HepG2 (cell line): ENCODE data around the gene KANK4. TPM values are rescaled to one million over a fixed set of nuclear protein-coding genes. Genes with fewer than 3 reads are reported as not detected.

ENCODE experiments used
- ATAC-seq: fragments of 200-7000 bp; cut with Tn5 transposase; 3 replicates; pipeline ENCODE4 v1.9.1; 2020; ENCODE audit warnings: mild to moderate bottlenecking, moderate library complexity
- BruUV-seq: library from RNA; stranded (reverse); fragments of 400-500 nt; replicated peaks from 2 replicates; lab custom pipeline; 2021; lab: Mats Ljungman, UMichigan
- CTCF ChIA-PET: fragments of 300-600 bp; formaldehyde crosslinking; extraction: SDS; loops from one replicate; lab custom pipeline; 2021; ENCODE audit warnings: low total read pairs, inconsistent platforms, low intra/inter-chr PET ratio; lab: Yijun Ruan, JAX
- POLR2A ChIA-PET: fragments of 350-600 bp; sonication (Branson Sonifier 250); formaldehyde crosslinking; loops from one replicate; lab custom pipeline; 2020; ENCODE audit warnings: antibody characterized with exemption, inconsistent platforms; lab: Yijun Ruan, JAX
- DNase-seq: peaks from one replicate; pipeline ENCODE4 v3.0.0-alpha.2; 2015; ENCODE audit warnings: low spot score
- FAIRE-seq: peaks from 3 replicates; lab custom pipeline; 2011; peaks lifted over from hg19 to GRCh38; lab: Jason Lieb, UNC
- H2AFZ ChIP-seq: one replicate; pipeline ENCODE4 v1.6.1; 2011; ENCODE audit warnings: low read length, inconsistent platforms
- H3K27ac ChIP-seq: fragments of 300-600 bp; 3 replicates; pipeline ENCODE4 v1.8.0; 2011; ENCODE audit warnings: mixed run types, mild to moderate bottlenecking, mixed read lengths, low read length, inconsistent platforms; ENCODE audit not compliant: insufficient read depth; ENCODE audit errors: extremely low read length
- H3K27me3 ChIP-seq, 2 experiments: fragments of 200-600 bp in 1 of 2; 2 replicates in 1 of 2; 3 replicates in 1 of 2; pipeline versions ENCODE4 v1.6.0 to v1.8.0; 2011; ENCODE audit warnings: low read length in 2 of 2, mild to moderate bottlenecking in 2 of 2, moderate library complexity in 2 of 2, inconsistent platforms in 1 of 2; ENCODE audit not compliant: insufficient read depth in 2 of 2, control insufficient read depth in 1 of 2
- H3K36me3 ChIP-seq, 2 experiments: fragments of 200-600 bp in 1 of 2; replicated peaks in 1 of 2; 2 replicates in 1 of 2; 3 replicates in 1 of 2; pipeline versions ENCODE4 v1.5.1 to v1.8.0; 2011; ENCODE audit warnings: low read length in 2 of 2, inconsistent platforms in 1 of 2; ENCODE audit not compliant: insufficient read depth in 2 of 2, control insufficient read depth in 1 of 2
- H3K4me1 ChIP-seq: 2 replicates; pipeline ENCODE4 v1.5.1; 2012; ENCODE audit warnings: low read length, inconsistent platforms; ENCODE audit not compliant: insufficient read depth
- H3K4me2 ChIP-seq: 2 replicates; pipeline ENCODE4 v1.6.0; 2011; ENCODE audit warnings: low read depth, low read length, inconsistent platforms
- H3K4me3 ChIP-seq, 3 experiments: fragments of 200-600 bp in 1 of 3; sonication (generic), shearing (Covaris generic) in 1 of 3; replicated peaks in 1 of 3; 2 replicates each; pipeline ENCODE4 v1.5.1; 2011 to 2016; ENCODE audit warnings: low read length in 3 of 3, inconsistent platforms in 2 of 3, low read depth in 2 of 3, mild to moderate bottlenecking in 2 of 3, control low read depth in 1 of 3, mixed read lengths in 1 of 3; ENCODE audit not compliant: insufficient read depth in 1 of 3
- H3K79me2 ChIP-seq: one replicate; pipeline ENCODE4 v1.6.1; 2011; ENCODE audit warnings: low read length, inconsistent platforms; ENCODE audit not compliant: insufficient read depth
- H3K9ac ChIP-seq: 2 replicates; pipeline ENCODE4 v1.6.0; 2011; ENCODE audit warnings: mild to moderate bottlenecking, low read depth, low read length, inconsistent platforms; ENCODE audit not compliant: insufficient read depth
- H3K9me3 ChIP-seq: 2 replicates; pipeline ENCODE4 v1.5.1; 2012; ENCODE audit warnings: mild to moderate bottlenecking, low read length
- H4K20me1 ChIP-seq: 2 replicates; pipeline ENCODE4 v1.6.0; 2011; ENCODE audit warnings: inconsistent platforms, mild to moderate bottlenecking, low read length, moderate library complexity; ENCODE audit not compliant: insufficient read depth
- AGO1 ChIP-seq: fragments of 200-400 bp; formaldehyde crosslinking; IDR thresholded peaks from 2 replicates; pipeline ENCODE4 v1.6.1; 2017; ENCODE audit warnings: mild to moderate bottlenecking, low read depth, low read length, moderate library complexity; ENCODE audit not compliant: poor library complexity, severe bottlenecking
- BORCS8-MEF2B ChIP-seq: sonication (generic); formaldehyde crosslinking; IDR thresholded peaks from 2 replicates; pipeline ENCODE4 v1.8.0; 2022; ENCODE audit warnings: mild to moderate bottlenecking, missing genetic modification reagents
- MZF1 ChIP-seq: sonication (generic); formaldehyde crosslinking; IDR thresholded peaks from 2 replicates; pipeline ENCODE4 v1.8.1; 2023; ENCODE audit warnings: mild to moderate bottlenecking, missing genetic modification reagents, borderline replicate concordance
- RARG ChIP-seq: sonication (generic); formaldehyde crosslinking; IDR thresholded peaks from 2 replicates; pipeline ENCODE4 v1.4.0; 2020; ENCODE audit warnings: low read depth, mild to moderate bottlenecking, missing genetic modification reagents
- SRY ChIP-seq: sonication (generic); formaldehyde crosslinking; IDR thresholded peaks from 2 replicates; pipeline ENCODE4 v1.8.0; 2022; ENCODE audit warnings: mild to moderate bottlenecking, missing genetic modification reagents
- TBP ChIP-seq: sonication (generic); formaldehyde crosslinking; IDR thresholded peaks from 2 replicates; pipeline ENCODE4 v1.5.0; 2020; ENCODE audit warnings: missing genetic modification reagents
- TOE1 ChIP-seq: sonication (generic); formaldehyde crosslinking; IDR thresholded peaks from 2 replicates; pipeline ENCODE4 v1.4.0; 2020; ENCODE audit warnings: mild to moderate bottlenecking, missing genetic modification reagents
- ZFY ChIP-seq: sonication (generic); formaldehyde crosslinking; IDR thresholded peaks from 2 replicates; pipeline ENCODE4 v1.4.0; 2020; ENCODE audit warnings: missing genetic modification reagents
- ZNF510 ChIP-seq: sonication (generic); formaldehyde crosslinking; IDR thresholded peaks from 2 replicates; pipeline ENCODE4 v1.4.0; 2020; ENCODE audit warnings: low read depth, mild to moderate bottlenecking, missing genetic modification reagents
- ZNF598 ChIP-seq: sonication (generic); formaldehyde crosslinking; IDR thresholded peaks from 2 replicates; pipeline ENCODE4 v1.5.1; 2020; ENCODE audit warnings: mild to moderate bottlenecking, missing genetic modification reagents, borderline replicate concordance
- ZSCAN22 ChIP-seq: sonication (generic); formaldehyde crosslinking; IDR thresholded peaks from 2 replicates; pipeline ENCODE4 v1.4.0; 2020; ENCODE audit warnings: mild to moderate bottlenecking, missing genetic modification reagents
- WGBS: methylation state at CpG from one replicate; pipeline ENCODE4 v1.1.6; 2017; ENCODE audit warnings: low lambda C conversion rate; 5-methylcytosine and 5-hydroxymethylcytosine counted together
- in situ Hi-C: cut with HindIII; loops from 2 replicates; pipeline ENCODE4 v1.10.0; 2017; ENCODE audit warnings: low pct_unique_long_range_greater_than_20kb; ENCODE audit not compliant: extremely low pct_ligation_motif_present
- intact Hi-C: fragments of 100-400 bp; cut with micrococcal nuclease; formaldehyde crosslinking; loops from one replicate; pipeline ENCODE4 v1.10.0; 2022; ENCODE audit not compliant: unreplicated experiment
- polyA plus RNA-seq, 8 experiments: library from polyadenylated mRNA; depleted of rRNA in 3 of 8; stranded (reverse) in 7 of 8; unstranded in 1 of 8; fragments of >200 nt; fragmentation: Illumina TruSeq in 4 of 8; extraction: Trizol in 4 of 8; gene quantifications; 2 replicates each; pipeline versions ENCODE4 v1.2.1 to v1.2.3, GENCODE V29; 2011 to 2016; ENCODE audit warnings: low read depth in 4 of 8, missing spikeins in 1 of 8, mixed read lengths in 1 of 8; ENCODE audit not compliant: insufficient read depth in 1 of 8
- total RNA-seq, 5 experiments: library from RNA; depleted of rRNA; stranded (reverse); fragments of >200 nt; fragmentation: Illumina TruSeq; extraction: Trizol; gene quantifications; 2 replicates each; pipeline ENCODE4 v1.2.3, GENCODE V29; 2016; ENCODE audit warnings: low read depth in 1 of 5
- TF ChIP-seq, protein P1 (sequence below), 2 experiments: fragments of 450-650 bp in 1 of 2; sonication (generic) in 1 of 2; formaldehyde crosslinking in 1 of 2; IDR thresholded peaks; 2 replicates each; pipeline versions ENCODE4 v1.6.1 to v1.8.0; 2016 to 2022; ENCODE audit warnings: antibody characterized with exemption in 1 of 2, mild to moderate bottlenecking in 1 of 2, missing genetic modification reagents in 1 of 2
- TF ChIP-seq, protein P2 (sequence below): sonication (generic); formaldehyde crosslinking; IDR thresholded peaks from 2 replicates; pipeline ENCODE4 v1.4.0; 2020; ENCODE audit warnings: missing genetic modification reagents
- TF ChIP-seq, protein P3 (sequence below): sonication (generic); formaldehyde crosslinking; IDR thresholded peaks from 2 replicates; pipeline ENCODE4 v1.8.0; 2022; ENCODE audit warnings: mild to moderate bottlenecking, missing genetic modification reagents

KANK4 gene
- total and polyA plus RNA-seq, 2 of the 13 experiments (the other 11 are each of a cell fraction or from before 2014, with no cell fraction given), result 16.1 to 25.7 TPM

DNA sequence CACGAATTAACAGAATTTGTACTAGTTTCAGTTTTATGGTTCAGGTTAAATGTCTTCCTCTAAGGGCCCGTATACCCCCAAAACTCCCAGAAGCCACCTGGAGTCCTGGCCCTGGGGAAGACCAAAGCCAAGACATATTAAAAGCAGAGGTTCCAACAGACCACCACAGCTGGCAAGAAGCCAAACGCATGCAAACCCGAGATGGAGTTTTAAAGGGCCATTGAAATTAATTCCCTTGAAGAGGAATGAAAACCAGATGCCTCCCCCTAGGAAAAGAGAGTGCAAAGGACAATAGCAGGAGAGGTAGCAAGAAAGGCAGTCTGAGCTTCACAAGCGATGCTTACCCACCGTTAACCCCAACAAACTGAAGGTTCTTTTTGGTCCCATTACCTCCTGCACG lies 48.1 kb downstream of the KANK4 start:
- H2AFZ ChIP-seq, result no peak overlapping the region
- H3K36me3 ChIP-seq, result peaks cover 18 to 75% of the 10 kb centered on the region in 2 experiments
- in situ Hi-C loops, result no loop called here
- no peaks in the 10 kb centered on the region for H3K79me2 ChIP-seq
- H3K4me2 ChIP-seq, result no peak overlapping the region
- 89% methylated on average over 7 of the region's 7 CpGs for WGBS
- POLR2A ChIA-PET, result no interaction called here
- FAIRE-seq (no peak), DNase-seq (no peak), ATAC-seq (no peak)
- intact Hi-C loops, result no loop called here
- H3K4me1 ChIP-seq, result no peaks in the 10 kb centered on the region
- H3K9me3 ChIP-seq, result no peaks in the 10 kb centered on the region
- H3K27me3 ChIP-seq, result no peaks in the 10 kb centered on the region
- H3K4me3 ChIP-seq, result no peak overlapping the region
- H4K20me1 ChIP-seq, result no peaks in the 10 kb centered on the region
- no peak overlapping the region for H3K9ac ChIP-seq
- CTCF ChIA-PET, result no interaction called here
- BruUV-seq, result no TSS peak
- H3K27ac ChIP-seq, result no peak overlapping the region
- TF ChIP-seq ZFY, result no peak
- TF ChIP-seq SRY, result no peak
- no peak for TF ChIP-seq AGO1
- no peak for TF ChIP-seq TOE1
- TF ChIP-seq BORCS8-MEF2B (CRISPR knock-in tag), result no peak
- TF ChIP-seq ZNF598 (CRISPR knock-in tag), result no peak
- TF ChIP-seq, protein P1, sequence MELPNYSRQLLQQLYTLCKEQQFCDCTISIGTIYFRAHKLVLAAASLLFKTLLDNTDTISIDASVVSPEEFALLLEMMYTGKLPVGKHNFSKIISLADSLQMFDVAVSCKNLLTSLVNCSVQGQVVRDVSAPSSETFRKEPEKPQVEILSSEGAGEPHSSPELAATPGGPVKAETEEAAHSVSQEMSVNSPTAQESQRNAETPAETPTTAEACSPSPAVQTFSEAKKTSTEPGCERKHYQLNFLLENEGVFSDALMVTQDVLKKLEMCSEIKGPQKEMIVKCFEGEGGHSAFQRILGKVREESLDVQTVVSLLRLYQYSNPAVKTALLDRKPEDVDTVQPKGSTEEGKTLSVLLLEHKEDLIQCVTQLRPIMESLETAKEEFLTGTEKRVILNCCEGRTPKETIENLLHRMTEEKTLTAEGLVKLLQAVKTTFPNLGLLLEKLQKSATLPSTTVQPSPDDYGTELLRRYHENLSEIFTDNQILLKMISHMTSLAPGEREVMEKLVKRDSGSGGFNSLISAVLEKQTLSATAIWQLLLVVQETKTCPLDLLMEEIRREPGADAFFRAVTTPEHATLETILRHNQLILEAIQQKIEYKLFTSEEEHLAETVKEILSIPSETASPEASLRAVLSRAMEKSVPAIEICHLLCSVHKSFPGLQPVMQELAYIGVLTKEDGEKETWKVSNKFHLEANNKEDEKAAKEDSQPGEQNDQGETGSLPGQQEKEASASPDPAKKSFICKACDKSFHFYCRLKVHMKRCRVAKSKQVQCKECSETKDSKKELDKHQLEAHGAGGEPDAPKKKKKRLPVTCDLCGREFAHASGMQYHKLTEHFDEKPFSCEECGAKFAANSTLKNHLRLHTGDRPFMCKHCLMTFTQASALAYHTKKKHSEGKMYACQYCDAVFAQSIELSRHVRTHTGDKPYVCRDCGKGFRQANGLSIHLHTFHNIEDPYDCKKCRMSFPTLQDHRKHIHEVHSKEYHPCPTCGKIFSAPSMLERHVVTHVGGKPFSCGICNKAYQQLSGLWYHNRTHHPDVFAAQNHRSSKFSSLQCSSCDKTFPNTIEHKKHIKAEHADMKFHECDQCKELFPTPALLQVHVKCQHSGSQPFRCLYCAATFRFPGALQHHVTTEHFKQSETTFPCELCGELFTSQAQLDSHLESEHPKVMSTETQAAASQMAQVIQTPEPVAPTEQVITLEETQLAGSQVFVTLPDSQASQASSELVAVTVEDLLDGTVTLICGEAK (IDR thresholded peaks at IDR 0.05), result no peak
- TF ChIP-seq, protein P1 (CRISPR knock-in tag; IDR thresholded peaks at IDR 0.05), result no peak
- TF ChIP-seq, protein P2, sequence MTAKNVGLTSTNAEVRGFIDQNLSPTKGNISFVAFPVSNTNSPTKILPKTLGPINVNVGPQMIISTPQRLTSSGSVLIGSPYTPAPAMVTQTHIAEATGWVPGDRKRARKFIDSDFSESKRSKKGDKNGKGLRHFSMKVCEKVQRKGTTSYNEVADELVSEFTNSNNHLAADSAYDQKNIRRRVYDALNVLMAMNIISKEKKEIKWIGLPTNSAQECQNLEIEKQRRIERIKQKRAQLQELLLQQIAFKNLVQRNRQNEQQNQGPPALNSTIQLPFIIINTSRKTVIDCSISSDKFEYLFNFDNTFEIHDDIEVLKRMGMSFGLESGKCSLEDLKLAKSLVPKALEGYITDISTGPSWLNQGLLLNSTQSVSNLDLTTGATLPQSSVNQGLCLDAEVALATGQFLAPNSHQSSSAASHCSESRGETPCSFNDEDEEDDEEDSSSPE, result no peak
- no peak for TF ChIP-seq MZF1 (CRISPR knock-in tag)
- no peak for TF ChIP-seq ZNF510 (CRISPR knock-in tag)
- TF ChIP-seq, protein P3, sequence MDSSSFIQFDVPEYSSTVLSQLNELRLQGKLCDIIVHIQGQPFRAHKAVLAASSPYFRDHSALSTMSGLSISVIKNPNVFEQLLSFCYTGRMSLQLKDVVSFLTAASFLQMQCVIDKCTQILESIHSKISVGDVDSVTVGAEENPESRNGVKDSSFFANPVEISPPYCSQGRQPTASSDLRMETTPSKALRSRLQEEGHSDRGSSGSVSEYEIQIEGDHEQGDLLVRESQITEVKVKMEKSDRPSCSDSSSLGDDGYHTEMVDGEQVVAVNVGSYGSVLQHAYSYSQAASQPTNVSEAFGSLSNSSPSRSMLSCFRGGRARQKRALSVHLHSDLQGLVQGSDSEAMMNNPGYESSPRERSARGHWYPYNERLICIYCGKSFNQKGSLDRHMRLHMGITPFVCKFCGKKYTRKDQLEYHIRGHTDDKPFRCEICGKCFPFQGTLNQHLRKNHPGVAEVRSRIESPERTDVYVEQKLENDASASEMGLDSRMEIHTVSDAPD, result no peak
- TF ChIP-seq TBP, result no peak
- no peak for TF ChIP-seq ZSCAN22 (CRISPR knock-in tag)
- no peak for TF ChIP-seq RARG
